Measurements from ENCODE around the gene ARMCX5. TPM values are rescaled to one million over a fixed set of nuclear protein-coding genes. Genes with fewer than 3 reads are reported as not detected.

Gene ARMCX5
- total RNA-seq, 1 donor from 2014 or later = 14.3 TPM

GRCh38 chrX:102627640-102628039 is 28.3 kb downstream of the ARMCX5 start:
- Mint-ChIP-seq H3K36me3 (ENCODE audit: unreplicated experiment) (peaks cover 6% of the 10 kb centered on the region), H3K4me3 (ENCODE audit: unreplicated experiment) (no peak overlapping the region), H3K9me3 (ENCODE audit: unreplicated experiment) (peaks cover 20% of the 10 kb centered on the region), H3K27me3 (ENCODE audit: unreplicated experiment) (no peaks in the 10 kb centered on the region), H3K4me1 (ENCODE audit: unreplicated experiment) (peaks cover 10% of the 10 kb centered on the region), H3K27ac (ENCODE audit: unreplicated experiment) (no peak overlapping the region)
- TF ChIP-seq CTCF (IDR thresholded peaks at IDR 0.05) = no peak
- no peak for DNase-seq (ENCODE audit: extremely low spot score, unreplicated experiment)

DNA sequence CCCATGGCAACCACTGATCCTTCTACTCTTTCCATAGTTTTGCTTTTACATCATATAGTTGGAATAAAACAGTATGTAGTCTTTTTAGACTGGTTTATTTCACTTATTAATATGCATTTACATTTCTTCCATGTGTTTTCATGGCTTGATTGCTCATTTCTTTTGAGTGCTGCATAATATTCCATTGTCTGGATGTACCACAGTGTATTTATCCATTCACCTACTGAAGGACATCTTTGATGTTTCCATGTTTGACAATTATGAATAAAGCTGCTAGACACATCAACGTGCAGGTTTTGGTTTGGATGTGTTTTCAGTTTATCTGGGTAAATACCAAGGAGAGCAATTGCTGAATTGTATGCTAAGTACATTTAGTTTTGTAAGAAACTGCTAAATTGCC is 38.2 kb downstream of the ARMCX5 start:
- Mint-ChIP-seq H3K27me3 (ENCODE audit: unreplicated experiment) (no peaks in the 10 kb centered on the region), H3K36me3 (ENCODE audit: unreplicated experiment) (peaks cover 4% of the 10 kb centered on the region), H3K27ac (ENCODE audit: unreplicated experiment) (no peak overlapping the region), H3K4me1 (ENCODE audit: unreplicated experiment) (no peaks in the 10 kb centered on the region), H3K4me3 (ENCODE audit: unreplicated experiment) (no peak overlapping the region), H3K9me3 (ENCODE audit: unreplicated experiment) (peaks cover 43% of the 10 kb centered on the region)
- no peak for TF ChIP-seq CTCF (IDR thresholded peaks at IDR 0.05)
- DNase-seq (ENCODE audit: extremely low spot score, unreplicated experiment) = no peak

- Mint-ChIP-seq H3K4me1 (ENCODE audit: unreplicated experiment) (peaks cover 4% of the 10 kb centered on the region), H3K9me3 (ENCODE audit: unreplicated experiment) (peaks cover 21% of the 10 kb centered on the region), H3K36me3 (ENCODE audit: unreplicated experiment) (peaks cover 6% of the 10 kb centered on the region), H3K27ac (ENCODE audit: unreplicated experiment) (no peak overlapping the region), H3K4me3 (ENCODE audit: unreplicated experiment) (peak overlapping the region; percentile 84), H3K27me3 (ENCODE audit: unreplicated experiment) (no peaks in the 10 kb centered on the region)
- TF ChIP-seq CTCF (IDR thresholded peaks at IDR 0.05) = no peak
- no peak for DNase-seq (ENCODE audit: extremely low spot score, unreplicated experiment)
Observed at GRCh38 chrX:102650903-102651241, 51.6 kb downstream of the ARMCX5 start.

DNA sequence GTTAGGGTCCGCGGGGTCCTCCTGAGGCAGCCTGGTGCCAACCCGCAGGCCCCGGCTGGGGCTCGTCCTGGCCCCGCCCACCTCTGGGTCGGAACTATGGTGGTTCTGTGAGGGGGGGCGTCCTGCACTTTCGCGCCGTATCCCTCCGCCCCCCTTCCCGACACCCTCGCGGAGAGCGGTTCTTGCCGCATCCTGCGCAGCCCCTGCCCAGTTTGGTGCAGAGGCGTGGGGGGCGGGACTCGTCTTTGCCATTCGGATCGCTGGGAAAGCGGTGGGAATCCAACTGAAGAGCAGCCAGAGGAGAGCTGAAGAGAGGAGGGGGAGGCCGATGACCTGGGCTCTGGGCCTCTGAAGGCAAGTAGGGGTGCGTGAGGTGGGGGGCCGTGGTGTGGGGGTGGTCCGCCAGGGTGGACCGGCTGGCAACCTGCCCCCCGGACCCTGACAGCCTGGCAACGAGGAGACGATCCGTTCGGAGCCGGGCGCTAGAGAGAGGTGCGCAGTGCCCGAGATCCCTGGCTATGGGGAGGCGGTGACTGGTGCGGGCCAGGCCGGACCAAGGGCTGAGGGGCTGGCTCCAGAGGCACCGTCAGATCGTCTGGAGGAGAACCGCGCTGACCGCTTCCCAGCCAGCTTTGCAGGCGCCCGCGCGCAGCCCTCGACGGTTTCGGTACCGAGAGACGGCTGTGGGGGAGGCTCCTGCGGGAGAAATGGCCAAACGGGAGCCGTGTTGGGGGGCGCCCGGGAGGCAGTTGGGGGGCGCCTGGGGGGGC is 52.1 kb downstream of the ARMCX5 start, which contains the start of gene GPRASP1:
GPRASP1 (plus strand) TSS at position 242 of the 770 bp plus-strand sequence. CDS start 2,431 bp downstream, outside the sequence.
- peak within 1 kb of the TSS; percentile 45 for H3K27ac Mint-ChIP-seq (ENCODE audit: unreplicated experiment)
- no peaks in the 10 kb centered on the region for H3K27me3 Mint-ChIP-seq (ENCODE audit: unreplicated experiment)
- no peak for DNase-seq (ENCODE audit: extremely low spot score, unreplicated experiment)
- TF ChIP-seq CTCF (IDR thresholded peaks at IDR 0.05) = no peak
- peak within 1 kb of the TSS; percentile 84 for H3K4me3 Mint-ChIP-seq (ENCODE audit: unreplicated experiment)
- peaks cover 26% of the 10 kb centered on the region for H3K9me3 Mint-ChIP-seq (ENCODE audit: unreplicated experiment)
- peaks cover 4% of the 10 kb centered on the region for H3K4me1 Mint-ChIP-seq (ENCODE audit: unreplicated experiment)
- peaks cover 5% of the 10 kb centered on the region for H3K36me3 Mint-ChIP-seq (ENCODE audit: unreplicated experiment)

GRCh38 chrX:102652031-102652688 is 52.8 kb downstream of the ARMCX5 start:
- H3K27ac Mint-ChIP-seq (ENCODE audit: unreplicated experiment) = no peak overlapping the region
- no peak for DNase-seq (ENCODE audit: extremely low spot score, unreplicated experiment)
- H3K27me3 Mint-ChIP-seq (ENCODE audit: unreplicated experiment) = no peaks in the 10 kb centered on the region
- peaks cover 4% of the 10 kb centered on the region for H3K4me1 Mint-ChIP-seq (ENCODE audit: unreplicated experiment)
- H3K36me3 Mint-ChIP-seq (ENCODE audit: unreplicated experiment) = no peaks in the 10 kb centered on the region
- peak overlapping the region; percentile 84 for H3K4me3 Mint-ChIP-seq (ENCODE audit: unreplicated experiment)
- TF ChIP-seq CTCF (IDR thresholded peaks at IDR 0.05) = peak; percentile 44
- H3K9me3 Mint-ChIP-seq (ENCODE audit: unreplicated experiment) = peaks cover 21% of the 10 kb centered on the region
